Ovary (tissue), 9 donors: ENCODE data around the gene CRADD. TPM values are rescaled to one million over a fixed set of nuclear protein-coding genes. Genes with fewer than 3 reads are reported as not detected.

Source experiments
- DNase-seq, 5 donors: peaks; one replicate each; pipeline ENCODE4 v3.0.0-alpha.2; 2019 to 2020
- H3K27ac ChIP-seq, 2 donors: fragments of 200-600 bp; one replicate each; pipeline versions ENCODE4 v1.5.1 to v1.8.0; 2019 to 2022
- H3K27me3 ChIP-seq: fragments of 200-600 bp; one replicate; pipeline ENCODE4 v1.8.0; 2022
- H3K36me3 ChIP-seq: fragments of 200-600 bp; sonication (generic); one replicate; pipeline ENCODE4 v1.5.1; 2019
- H3K4me1 ChIP-seq: one replicate; pipeline ENCODE4 v1.8.1; 2013; ENCODE audit warnings: mild to moderate bottlenecking, moderate library complexity; ENCODE audit not compliant: insufficient read depth
- H3K4me3 ChIP-seq: fragments of 200-600 bp; sonication (generic); one replicate; pipeline ENCODE4 v1.5.1; 2017
- H3K9me3 ChIP-seq, 2 donors: fragments of 200-600 bp in 1 of 2; sonication (generic) in 1 of 2; one replicate each; pipeline versions ENCODE4 v1.5.1 to v1.8.1; 2013 to 2019; ENCODE audit warnings: mild to moderate bottlenecking in 1 of 2, moderate library complexity in 1 of 2
- EP300 ChIP-seq: sonication (generic); formaldehyde crosslinking; IDR thresholded peaks from one replicate; pipeline ENCODE4 v1.6.1; 2017; ENCODE audit warnings: antibody characterized with exemption
- POLR2A ChIP-seq: fragments of 450-650 bp; IDR thresholded peaks from one replicate; pipeline ENCODE4 v1.6.1; 2017; ENCODE audit warnings: antibody characterized with exemption, mild to moderate bottlenecking, moderate library complexity
- WGBS, 3 donors: extraction: QIAGEN DNeasy Blood & Tissue Kit in 1 of 3; methylation state at CpG; one replicate each; pipeline versions ENCODE4 v1.1.5 to v1.1.7; 2013 to 2017; 5-methylcytosine and 5-hydroxymethylcytosine counted together
- intact Hi-C, 4 donors: fragments of 100-400 bp; cut with DNase I; formaldehyde crosslinking; loops; one replicate each; pipeline versions ENCODE4 v1.11.0 to v1.15.1; 2022 to 2023
- polyA plus RNA-seq, 2 donors: library from polyadenylated mRNA; stranded (reverse); fragments of 200-250 nt in 1 of 2; fragments of 350-450 nt in 1 of 2; fragmentation: Illumina TruSeq in 1 of 2; extraction: RNeasy Lipid Tissue Mini Kit (QIAGEN cat#74804) in 1 of 2; gene quantifications; one replicate each; pipeline ENCODE4 v1.2.3, GENCODE V29; 2013 to 2014
- total RNA-seq, 7 donors: library from RNA; depleted of rRNA in 2 of 7; stranded (reverse); fragments of >200 nt in 2 of 7; fragmentation: NEBNext Ultra II Directional in 3 of 7; extraction: Animal tissue kit (Norgen Biotek cat#: 25700) in 3 of 7; gene quantifications; one replicate each; pipeline versions ENCODE4 v1.1.0 to v1.2.4, GENCODE V29; 2016 to 2023
- TF ChIP-seq, protein P1 (sequence below), 3 donors: fragments of 450-650 bp in 2 of 3; fragments of 200-600 bp in 1 of 3; IDR thresholded peaks; one replicate each; pipeline versions ENCODE4 v1.5.1 to v1.8.0; 2016 to 2022; ENCODE audit warnings: antibody characterized with exemption in 3 of 3, mild to moderate bottlenecking in 1 of 3
- donor health status: DM: no; HTN: no; CAD: no; lungs with moderate emphysema.
- donor health status: DM: no; HTN: no; CAD: no.
- donor health status: Bipolar disorder and iron deficiency.
- donor health status: DM: yes; HTN: yes; CAD: no.
- donor health status: DM: no; HTN: no; CAD: no.
- donor health status: DM: yes; HTN: yes; CAD: no.

Gene CRADD
- total and polyA plus RNA-seq, 9 donors: 11.4 to 67.8 (median 16.9) TPM

DNA sequence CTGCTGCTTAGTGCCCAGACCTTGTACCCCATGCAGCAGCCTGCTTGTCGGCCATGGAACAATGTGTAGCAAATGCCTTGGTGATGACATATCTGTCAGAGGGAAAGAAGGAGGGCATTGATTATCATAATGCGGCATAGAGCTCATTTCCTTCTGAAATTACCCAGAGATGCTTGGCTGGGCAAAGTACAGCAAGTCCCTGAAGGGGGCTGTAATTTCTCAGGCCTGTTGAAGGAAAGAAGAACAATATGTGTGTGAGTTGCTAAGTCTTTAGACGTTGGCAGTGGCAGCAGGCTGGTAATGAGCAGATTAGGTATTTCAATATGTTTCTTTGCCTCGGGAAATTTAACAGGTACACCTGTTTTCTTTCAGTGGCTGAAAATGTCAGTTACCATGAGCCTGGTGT, 128.6 kb downstream of the CRADD start:
- H3K9me3 ChIP-seq: no peaks in the 10 kb centered on the region
- WGBS, 3 donors: 91% methylated on average over 4 of the region's 4 CpGs
- intact Hi-C loops: no loop called here
- H3K4me1 ChIP-seq: peaks cover 2% of the 10 kb centered on the region
- no peaks in the 10 kb centered on the region for H3K36me3 ChIP-seq
- TF ChIP-seq, protein P1, sequence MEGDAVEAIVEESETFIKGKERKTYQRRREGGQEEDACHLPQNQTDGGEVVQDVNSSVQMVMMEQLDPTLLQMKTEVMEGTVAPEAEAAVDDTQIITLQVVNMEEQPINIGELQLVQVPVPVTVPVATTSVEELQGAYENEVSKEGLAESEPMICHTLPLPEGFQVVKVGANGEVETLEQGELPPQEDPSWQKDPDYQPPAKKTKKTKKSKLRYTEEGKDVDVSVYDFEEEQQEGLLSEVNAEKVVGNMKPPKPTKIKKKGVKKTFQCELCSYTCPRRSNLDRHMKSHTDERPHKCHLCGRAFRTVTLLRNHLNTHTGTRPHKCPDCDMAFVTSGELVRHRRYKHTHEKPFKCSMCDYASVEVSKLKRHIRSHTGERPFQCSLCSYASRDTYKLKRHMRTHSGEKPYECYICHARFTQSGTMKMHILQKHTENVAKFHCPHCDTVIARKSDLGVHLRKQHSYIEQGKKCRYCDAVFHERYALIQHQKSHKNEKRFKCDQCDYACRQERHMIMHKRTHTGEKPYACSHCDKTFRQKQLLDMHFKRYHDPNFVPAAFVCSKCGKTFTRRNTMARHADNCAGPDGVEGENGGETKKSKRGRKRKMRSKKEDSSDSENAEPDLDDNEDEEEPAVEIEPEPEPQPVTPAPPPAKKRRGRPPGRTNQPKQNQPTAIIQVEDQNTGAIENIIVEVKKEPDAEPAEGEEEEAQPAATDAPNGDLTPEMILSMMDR (IDR thresholded peaks at IDR 0.05): no peak
- TF ChIP-seq EP300: no peak
- TF ChIP-seq POLR2A: no peak
- DNase-seq: no peak
- H3K4me3 ChIP-seq: no peak overlapping the region
- no peaks in the 10 kb centered on the region for H3K27me3 ChIP-seq
- no peak overlapping the region for H3K27ac ChIP-seq

DNA sequence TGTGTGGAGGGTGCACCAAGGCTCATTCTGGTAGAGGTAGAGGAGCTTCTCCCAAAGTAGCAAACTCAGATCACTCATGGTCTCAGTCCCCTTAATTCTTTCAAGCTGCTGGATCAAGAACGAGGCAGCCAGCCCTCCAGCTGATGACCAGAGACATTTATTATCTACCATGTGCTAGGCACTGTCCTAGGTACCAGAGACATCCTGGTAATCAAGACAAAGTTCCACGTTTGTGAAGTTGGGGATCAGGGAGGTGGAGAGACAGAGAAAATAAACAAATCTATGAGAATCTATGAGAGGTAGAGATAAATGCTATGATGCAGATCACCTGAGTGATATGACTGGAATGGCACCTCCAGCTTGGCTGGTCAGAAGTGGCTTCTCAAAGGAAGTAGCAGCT, 130.2 kb downstream of the CRADD start:
- Histone ChIP-seq H3K4me1 (peaks cover 4% of the 10 kb centered on the region), H3K4me3 (no peak overlapping the region), H3K9me3 (no peaks in the 10 kb centered on the region), H3K36me3 (no peaks in the 10 kb centered on the region), H3K27me3 (no peaks in the 10 kb centered on the region), H3K27ac (no peak overlapping the region)
- DNase-seq: no peak
- intact Hi-C loops: no loop called here
- TF ChIP-seq, protein P1 (IDR thresholded peaks at IDR 0.05): no peak
- TF ChIP-seq EP300: no peak
- TF ChIP-seq POLR2A: no peak
- 70 to 88% (median 75%) methylated on average over 2 of the region's 2 CpGs for WGBS, 3 donors

DNA sequence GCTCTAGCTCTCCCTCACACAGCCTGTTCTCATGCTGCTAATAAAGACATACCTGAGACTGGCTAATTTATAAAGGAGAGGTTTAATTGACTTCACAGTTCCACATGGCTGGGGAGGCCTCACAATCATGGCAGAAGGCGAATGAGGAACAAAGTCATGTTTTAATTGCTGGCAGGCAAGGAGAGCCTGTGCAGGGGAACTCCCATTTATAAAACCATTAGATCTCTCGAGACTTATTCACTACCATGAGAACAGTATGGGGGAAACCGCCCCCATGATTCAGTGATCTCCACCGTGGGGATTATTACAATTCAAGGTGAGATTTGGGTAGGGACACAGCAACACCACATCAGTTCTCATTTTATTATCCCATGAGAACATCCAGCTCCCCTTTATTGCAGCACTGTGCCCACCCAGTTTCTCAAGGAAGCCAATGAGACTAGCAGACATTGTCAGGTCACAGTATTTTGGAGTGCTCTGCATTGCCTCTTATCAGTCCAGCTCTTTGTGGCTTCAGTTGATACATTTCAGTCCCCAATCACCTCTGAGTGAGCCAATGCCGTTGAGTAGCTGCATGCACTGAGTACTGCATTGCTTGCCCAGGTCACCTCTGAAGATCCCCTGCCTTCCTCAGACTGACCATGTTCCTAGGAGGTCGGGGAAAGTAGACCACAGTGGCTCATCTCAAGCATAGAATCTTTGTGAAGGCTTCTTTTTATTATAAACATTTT, 131.2 kb downstream of the CRADD start:
- no peaks in the 10 kb centered on the region for H3K9me3 ChIP-seq
- no peak overlapping the region for H3K4me3 ChIP-seq
- H3K27me3 ChIP-seq: no peaks in the 10 kb centered on the region
- H3K36me3 ChIP-seq: no peaks in the 10 kb centered on the region
- H3K4me1 ChIP-seq: peaks cover 2% of the 10 kb centered on the region
- DNase-seq: no peak
- no peak for TF ChIP-seq POLR2A
- TF ChIP-seq, protein P1 (IDR thresholded peaks at IDR 0.05): no peak
- no peak for TF ChIP-seq EP300
- intact Hi-C loops: no loop called here
- H3K27ac ChIP-seq: no peak overlapping the region
- WGBS, 3 donors: 84 to 91% (median 91%) methylated on average over 6 of the region's 6 CpGs

DNA sequence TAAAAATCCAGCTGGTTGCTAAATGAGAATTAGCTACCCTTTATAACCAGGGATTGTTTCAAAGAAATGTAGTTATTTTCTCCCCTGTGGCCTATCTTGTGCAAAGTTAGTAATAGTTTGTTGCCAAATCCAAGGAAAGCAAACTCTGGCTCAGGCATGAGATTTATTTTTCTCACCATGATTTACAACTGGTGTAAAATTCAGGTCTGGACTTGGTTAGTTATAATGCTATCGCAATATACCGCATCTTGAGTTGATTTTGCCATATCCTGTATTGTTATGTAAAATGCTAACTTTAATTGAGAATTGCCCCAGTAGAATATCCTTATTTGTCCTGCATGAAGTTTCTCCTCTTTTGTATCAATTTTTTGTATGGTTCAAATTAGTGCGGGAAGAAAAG, 135.5 kb downstream of the CRADD start:
- Histone ChIP-seq H3K9me3 (no peaks in the 10 kb centered on the region), H3K4me3 (no peak overlapping the region), H3K4me1 (peaks cover 7% of the 10 kb centered on the region), H3K36me3 (no peaks in the 10 kb centered on the region), H3K27ac (peak overlapping the region in 1 of 2 donors; percentile 86), H3K27me3 (no peaks in the 10 kb centered on the region)
- DNase-seq: no peak
- intact Hi-C loops: no loop called here
- 27 to 31% (median 27%) methylated on average over 3 of the region's 3 CpGs for WGBS, 3 donors
- TF ChIP-seq EP300 (no peak), POLR2A (no peak)
- TF ChIP-seq, protein P1 (IDR thresholded peaks at IDR 0.05): no peak
